Measurements from ENCODE around the gene LMF2. TPM values are rescaled to one million over a fixed set of nuclear protein-coding genes. Genes with fewer than 3 reads are reported as not detected.

The LMF2 gene
- total RNA-seq, 1 donor from 2014 or later: 93.2 TPM

DNA sequence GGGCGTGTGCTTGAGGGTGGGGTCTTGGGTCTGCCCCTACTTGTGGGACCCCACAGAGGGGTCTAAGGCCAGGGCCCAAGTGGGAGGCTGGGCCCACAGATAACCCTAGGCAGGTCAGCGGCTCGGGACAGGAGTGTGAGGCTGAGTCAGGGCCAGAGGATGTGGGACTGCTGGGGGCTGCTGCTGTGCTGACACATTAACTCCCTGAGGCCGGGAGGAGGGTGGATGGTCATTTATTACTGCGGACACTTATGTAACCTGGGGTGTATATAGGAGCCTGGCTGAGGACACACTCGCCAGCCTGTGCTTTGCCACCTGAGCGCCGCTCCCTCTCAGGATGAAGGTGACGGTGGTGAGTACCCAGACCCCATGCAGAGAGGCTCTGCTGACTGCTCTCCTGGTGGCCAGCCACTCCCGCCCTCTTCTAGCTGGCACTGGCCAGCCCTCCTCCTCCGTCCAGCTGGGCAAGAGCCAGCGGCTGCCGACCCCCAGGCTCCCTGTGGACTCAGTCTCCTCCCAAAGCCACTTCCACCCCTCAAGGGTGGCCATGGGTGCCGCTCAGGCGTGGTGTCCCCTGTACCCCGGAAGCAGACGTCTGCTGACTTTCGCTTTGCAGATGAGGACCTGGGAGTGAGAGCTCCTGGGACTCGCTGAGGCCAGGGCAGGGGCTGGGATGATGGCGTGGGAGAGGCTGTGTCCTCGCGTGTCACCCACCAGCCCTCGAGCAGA is 20.8 kb downstream of the LMF2 start, which contains the start of gene MIOX:
TSS of gene MIOX (plus strand) at position 299 of the 729 bp plus-strand sequence. CDS start at position 338, 39 bp downstream.
- Mint-ChIP-seq H3K27me3 (ENCODE audit: low read depth, unreplicated experiment) (peaks cover 7% of the 10 kb centered on the region), H3K36me3 (ENCODE audit: low read depth, unreplicated experiment) (peaks cover 5% of the 10 kb centered on the region), H3K4me3 (ENCODE audit: unreplicated experiment) (no peak within 1 kb of the TSS), H3K4me1 (ENCODE audit: low read depth, unreplicated experiment) (peaks cover 6% of the 10 kb centered on the region), H3K9me3 (ENCODE audit: unreplicated experiment) (no peaks in the 10 kb centered on the region), H3K27ac (ENCODE audit: unreplicated experiment) (no peak within 1 kb of the TSS)
- Histone ChIP-seq H3K27me3 (ENCODE audit: insufficient read depth, low read length) (peaks cover 6% of the 10 kb centered on the region), H3K4me2 (ENCODE audit: low read length) (no peak within 1 kb of the TSS), H3K79me2 (ENCODE audit: insufficient read depth, low read length) (no peaks in the 10 kb centered on the region), H2AFZ (ENCODE audit: low read depth, low read length) (no peak within 1 kb of the TSS), H4K20me1 (ENCODE audit: insufficient read depth, low read length) (no peaks in the 10 kb centered on the region), H3K4me1 (ENCODE audit: insufficient read depth, low read length) (peaks cover 7% of the 10 kb centered on the region), H3K9me3 (ENCODE audit: insufficient read depth, low read depth, low read length) (no peaks in the 10 kb centered on the region), H3K36me3 (ENCODE audit: insufficient read depth, low read length) (no peaks in the 10 kb centered on the region), H3K9ac (ENCODE audit: low read length) (no peak within 1 kb of the TSS), H3K27ac (ENCODE audit: low read depth, low read length) (no peak within 1 kb of the TSS), H3K4me3 (ENCODE audit: insufficient read depth, low read depth, low read length) (no peak within 1 kb of the TSS)
- DNase-seq (ENCODE audit: low read depth): no peak
- no peak for FAIRE-seq
- TF ChIP-seq, protein P1, sequence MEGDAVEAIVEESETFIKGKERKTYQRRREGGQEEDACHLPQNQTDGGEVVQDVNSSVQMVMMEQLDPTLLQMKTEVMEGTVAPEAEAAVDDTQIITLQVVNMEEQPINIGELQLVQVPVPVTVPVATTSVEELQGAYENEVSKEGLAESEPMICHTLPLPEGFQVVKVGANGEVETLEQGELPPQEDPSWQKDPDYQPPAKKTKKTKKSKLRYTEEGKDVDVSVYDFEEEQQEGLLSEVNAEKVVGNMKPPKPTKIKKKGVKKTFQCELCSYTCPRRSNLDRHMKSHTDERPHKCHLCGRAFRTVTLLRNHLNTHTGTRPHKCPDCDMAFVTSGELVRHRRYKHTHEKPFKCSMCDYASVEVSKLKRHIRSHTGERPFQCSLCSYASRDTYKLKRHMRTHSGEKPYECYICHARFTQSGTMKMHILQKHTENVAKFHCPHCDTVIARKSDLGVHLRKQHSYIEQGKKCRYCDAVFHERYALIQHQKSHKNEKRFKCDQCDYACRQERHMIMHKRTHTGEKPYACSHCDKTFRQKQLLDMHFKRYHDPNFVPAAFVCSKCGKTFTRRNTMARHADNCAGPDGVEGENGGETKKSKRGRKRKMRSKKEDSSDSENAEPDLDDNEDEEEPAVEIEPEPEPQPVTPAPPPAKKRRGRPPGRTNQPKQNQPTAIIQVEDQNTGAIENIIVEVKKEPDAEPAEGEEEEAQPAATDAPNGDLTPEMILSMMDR (IDR thresholded peaks at IDR 0.05; ENCODE audit: insufficient read depth, low read depth, low read length): no peak
- no peak for TF ChIP-seq EZH2 (IDR thresholded peaks at IDR 0.05; ENCODE audit: insufficient read depth, low read length)

DNA sequence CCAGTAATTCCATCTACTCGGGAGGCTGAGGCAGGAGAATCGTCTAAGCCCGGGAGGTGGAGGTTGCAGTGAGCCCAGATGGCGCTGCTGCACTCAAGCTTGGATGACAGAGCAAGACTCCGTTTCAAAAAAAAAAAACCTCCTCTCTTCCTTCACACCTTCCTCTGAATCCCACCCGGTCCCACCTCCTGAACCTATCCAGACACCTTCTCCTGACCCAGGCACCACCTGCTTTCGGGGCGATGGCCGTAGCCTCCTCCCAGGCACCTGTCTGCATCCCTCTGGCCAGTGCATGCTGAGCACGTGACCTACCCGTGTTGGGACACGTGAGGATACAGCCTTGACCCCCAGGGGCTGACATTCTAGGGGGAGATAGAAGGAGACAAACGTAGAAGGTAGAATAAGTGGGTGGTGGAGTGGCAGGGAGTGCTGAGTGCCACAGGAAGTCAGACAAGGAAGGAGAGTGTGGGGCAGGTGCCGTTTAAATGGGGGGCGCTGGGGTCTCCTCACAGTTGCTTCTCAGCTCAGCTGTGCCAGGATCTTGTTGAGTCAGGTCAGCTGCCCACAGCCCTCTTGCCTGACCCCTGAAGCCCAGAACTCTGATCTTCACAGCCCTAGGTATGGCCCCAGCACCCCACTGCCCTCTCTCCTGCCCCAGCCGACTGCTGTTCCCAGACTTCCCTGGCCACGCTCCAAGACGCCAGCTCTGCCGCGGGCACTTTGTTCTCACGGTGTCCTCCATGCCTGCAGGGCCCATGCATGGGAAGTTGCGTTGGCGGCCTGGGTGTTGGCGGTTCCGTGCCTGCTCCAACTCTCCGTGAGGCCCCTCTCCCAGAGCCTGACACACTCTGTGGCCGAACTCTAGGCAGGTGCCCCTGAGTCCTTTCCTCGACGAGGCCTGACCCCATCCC is 22.0 kb downstream of the LMF2 start:
- no peaks in the 10 kb centered on the region for H3K36me3 ChIP-seq (ENCODE audit: insufficient read depth, low read length)
- Mint-ChIP-seq H3K9me3 (ENCODE audit: unreplicated experiment) (no peaks in the 10 kb centered on the region), H3K27ac (ENCODE audit: unreplicated experiment) (no peak overlapping the region), H3K4me1 (ENCODE audit: low read depth, unreplicated experiment) (peaks cover 6% of the 10 kb centered on the region), H3K27me3 (ENCODE audit: low read depth, unreplicated experiment) (peaks cover 6% of the 10 kb centered on the region), H3K4me3 (ENCODE audit: unreplicated experiment) (peak overlapping the region; percentile 14), H3K36me3 (ENCODE audit: low read depth, unreplicated experiment) (peaks cover 5% of the 10 kb centered on the region)
- no peak overlapping the region for H3K4me2 ChIP-seq (ENCODE audit: low read length)
- H3K4me1 ChIP-seq (ENCODE audit: insufficient read depth, low read length): peaks cover 7% of the 10 kb centered on the region
- H3K27me3 ChIP-seq (ENCODE audit: insufficient read depth, low read length): peaks cover 12% of the 10 kb centered on the region
- no peaks in the 10 kb centered on the region for H3K9me3 ChIP-seq (ENCODE audit: insufficient read depth, low read depth, low read length)
- no peak overlapping the region for H3K4me3 ChIP-seq (ENCODE audit: insufficient read depth, low read depth, low read length)
- no peak for DNase-seq (ENCODE audit: low read depth)
- H2AFZ ChIP-seq (ENCODE audit: low read depth, low read length): no peak overlapping the region
- H4K20me1 ChIP-seq (ENCODE audit: insufficient read depth, low read length): no peaks in the 10 kb centered on the region
- H3K9ac ChIP-seq (ENCODE audit: low read length): no peak overlapping the region
- no peaks in the 10 kb centered on the region for H3K79me2 ChIP-seq (ENCODE audit: insufficient read depth, low read length)
- FAIRE-seq: no peak
- TF ChIP-seq EZH2 (IDR thresholded peaks at IDR 0.05; ENCODE audit: insufficient read depth, low read length): no peak
- TF ChIP-seq, protein P1 (IDR thresholded peaks at IDR 0.05; ENCODE audit: insufficient read depth, low read depth, low read length): no peak
- no peak overlapping the region for H3K27ac ChIP-seq (ENCODE audit: low read depth, low read length)
